CD4-positive, alpha-beta T cell treated with Interferon gamma for 1 hour (primary cell): ENCODE results near the gene RGCC.
"Not testable (repeated sequence)": the region's sequence is repeated elsewhere in the genome, so short reads cannot be mapped to it uniquely, and the experiment has no call there.

Experiments
- DNase-seq: peaks from one replicate; pipeline ENCODE4 v3.0.0-alpha.2; 2020

Gene RGCC

GRCh38 chr13:41492432-41493260, 35.3 kb downstream of the RGCC start:
- peak; percentile 41 for DNase-seq

- no peak for DNase-seq
Measured at GRCh38 chr13:41494202-41494601, 36.9 kb downstream of the RGCC start.

- DNase-seq: no peak
Measured at GRCh38 chr13:41495044-41495443, 37.7 kb downstream of the RGCC start.

- DNase-seq: no peak
Measured at GRCh38 chr13:41496420-41497234, 39.3 kb downstream of the RGCC start.

GRCh38 chr13:41497436-41497835, 40.1 kb downstream of the RGCC start:
- no peak for DNase-seq

GRCh38 chr13:41499452-41499851, 42.1 kb downstream of the RGCC start:
- no peak for DNase-seq

GRCh38 chr13:41500511-41500910, 43.2 kb downstream of the RGCC start:
- DNase-seq: no peak

GRCh38 chr13:41501281-41501680, 43.9 kb downstream of the RGCC start:
- no peak for DNase-seq

- no peak for DNase-seq
Measured at GRCh38 chr13:41502031-41502430, 44.7 kb downstream of the RGCC start.

GRCh38 chr13:41502673-41503072, 45.3 kb downstream of the RGCC start:
- peak; percentile 18 for DNase-seq

GRCh38 chr13:41503356-41503755, 46.0 kb downstream of the RGCC start:
- DNase-seq: no peak

GRCh38 chr13:41504657-41505056, 47.3 kb downstream of the RGCC start:
- not testable (repeated sequence) for DNase-seq

- DNase-seq: no peak
Measured at GRCh38 chr13:41505209-41505835, 48.0 kb downstream of the RGCC start.

- DNase-seq: no peak
Measured at GRCh38 chr13:41506312-41506711, 49.0 kb downstream of the RGCC start.

GRCh38 chr13:41509971-41510370, 52.6 kb downstream of the RGCC start:
- no peak for DNase-seq

- no peak for DNase-seq
Measured at GRCh38 chr13:41511827-41512226, 54.5 kb downstream of the RGCC start.

- DNase-seq: peak; percentile 29
Measured at GRCh38 chr13:41512441-41512840, 55.1 kb downstream of the RGCC start.

GRCh38 chr13:41513600-41513999, 56.2 kb downstream of the RGCC start:
- DNase-seq: no peak

- DNase-seq: no peak
Measured at GRCh38 chr13:41514853-41515395, 57.6 kb downstream of the RGCC start.

GRCh38 chr13:41515491-41516139, 58.3 kb downstream of the RGCC start:
- no peak for DNase-seq

GRCh38 chr13:41516166-41516565, 58.8 kb downstream of the RGCC start:
- no peak for DNase-seq

GRCh38 chr13:41516760-41517159, 59.4 kb downstream of the RGCC start:
- DNase-seq: no peak
